ENCODE data around the gene MGAT5. TPM values are rescaled to one million over a fixed set of nuclear protein-coding genes. Genes with fewer than 3 reads are reported as not detected.

The MGAT5 gene
- total RNA-seq, 1 donor from 2014 or later: 54.4 TPM

DNA sequence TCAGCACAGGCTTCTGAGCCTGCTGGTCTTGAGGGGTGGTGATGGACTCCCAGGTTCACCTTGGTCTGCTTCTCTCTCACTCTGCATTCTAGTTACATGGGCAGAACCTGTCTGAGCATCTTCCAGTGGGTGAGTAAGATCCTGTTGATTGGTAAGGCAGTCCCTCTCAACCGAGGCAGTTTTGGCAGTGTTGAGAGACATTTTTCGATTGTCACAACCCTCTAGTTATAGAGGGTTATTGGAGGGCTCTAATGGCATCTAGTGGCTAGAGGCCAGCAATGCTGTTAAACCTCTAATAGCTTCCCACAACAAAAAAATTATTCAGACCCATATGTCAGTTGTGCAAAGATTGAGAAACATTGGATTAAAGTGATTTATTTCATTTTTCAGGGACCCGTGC is 9.3 kb upstream of the MGAT5 start:
- Histone ChIP-seq H3K4me3 (no peak overlapping the region), H3K27ac (no peak overlapping the region), H3K27me3 (no peaks in the 10 kb centered on the region), H3K9me3 (no peaks in the 10 kb centered on the region), H3K36me3 (no peaks in the 10 kb centered on the region), H3K4me1 (peaks cover 18% of the 10 kb centered on the region)
- TF ChIP-seq CTCF (IDR thresholded peaks at IDR 0.05): no peak
- DNase-seq (no peak), ATAC-seq (no peak)
- intact Hi-C loops (cut with DNase I): no loop called here

GRCh38 chr2:134245340-134245984 is 8.4 kb upstream of the MGAT5 start:
- H3K4me3 ChIP-seq: no peak overlapping the region
- peaks cover 18% of the 10 kb centered on the region for H3K4me1 ChIP-seq
- H3K27me3 ChIP-seq: no peaks in the 10 kb centered on the region
- ATAC-seq (peak; percentile 88), DNase-seq (peak; percentile 73)
- H3K9me3 ChIP-seq: no peaks in the 10 kb centered on the region
- H3K36me3 ChIP-seq: no peaks in the 10 kb centered on the region
- intact Hi-C loops (cut with DNase I): no loop called here
- H3K27ac ChIP-seq: no peak overlapping the region
- peak; percentile 77 for TF ChIP-seq CTCF (IDR thresholded peaks at IDR 0.05)

DNA sequence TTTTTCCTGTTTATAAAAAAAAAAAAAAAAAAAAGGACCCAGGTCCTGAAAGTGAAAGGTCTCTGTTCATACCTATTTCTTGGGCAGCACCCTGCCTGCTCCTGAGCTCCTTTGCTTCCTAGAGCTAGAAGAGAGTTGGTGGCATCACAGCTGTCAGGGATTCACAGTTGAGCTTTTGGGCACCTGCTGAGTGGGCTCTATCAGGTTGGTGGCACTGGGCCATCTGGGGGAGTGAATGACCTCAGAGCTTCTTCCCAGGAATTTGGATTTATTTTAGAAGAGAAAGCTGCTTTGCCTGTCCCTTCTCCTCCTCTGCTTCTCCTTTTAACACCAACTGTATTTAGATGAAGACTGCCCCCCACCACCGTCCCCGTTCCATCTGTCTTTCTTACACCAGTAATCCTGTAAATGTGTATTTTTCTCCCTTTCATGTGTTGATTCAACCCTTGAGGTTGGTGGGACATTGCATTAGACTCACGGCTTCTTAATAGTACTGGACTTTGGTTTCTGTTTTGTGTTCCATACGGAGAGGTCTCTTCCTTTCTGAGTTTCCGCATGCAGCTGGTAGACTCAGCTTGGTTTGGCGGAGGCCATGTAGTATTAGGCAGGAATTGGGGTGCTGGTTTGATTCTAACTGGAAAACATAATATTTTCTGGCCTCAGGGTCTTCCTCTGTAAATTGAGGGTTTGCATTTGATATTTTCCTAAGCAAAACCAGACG is 7.6 kb upstream of the MGAT5 start:
- no peak for DNase-seq
- H3K27ac ChIP-seq: no peak overlapping the region
- no peaks in the 10 kb centered on the region for H3K27me3 ChIP-seq
- no peak for TF ChIP-seq CTCF (IDR thresholded peaks at IDR 0.05)
- H3K36me3 ChIP-seq: no peaks in the 10 kb centered on the region
- ATAC-seq: no peak
- intact Hi-C loops (cut with DNase I): no loop called here
- no peaks in the 10 kb centered on the region for H3K9me3 ChIP-seq
- peaks cover 21% of the 10 kb centered on the region for H3K4me1 ChIP-seq
- no peak overlapping the region for H3K4me3 ChIP-seq

DNA sequence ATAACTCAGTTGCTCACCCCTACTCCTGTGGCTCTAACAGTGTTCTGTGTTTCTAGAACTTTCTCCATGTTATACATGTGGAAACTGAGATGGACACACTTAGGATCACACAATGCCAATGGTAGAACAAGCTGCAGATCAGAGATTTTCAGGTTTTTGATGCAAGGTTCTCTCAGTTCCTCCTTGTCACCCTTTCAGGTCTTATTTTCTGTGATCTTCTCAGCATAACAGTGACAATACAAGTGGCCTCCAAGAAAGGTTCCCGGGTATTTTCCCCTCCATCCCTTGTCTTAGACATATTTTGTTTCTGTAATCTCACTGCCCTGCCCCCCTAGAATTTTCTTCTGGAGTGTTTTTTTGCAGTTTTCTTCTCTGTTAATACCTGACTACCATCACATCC is 6.2 kb upstream of the MGAT5 start:
- peaks cover 21% of the 10 kb centered on the region for H3K4me1 ChIP-seq

GRCh38 chr2:134248913-134249312 is 5.0 kb upstream of the MGAT5 start:
- DNase-seq (no peak), ATAC-seq (no peak)
- Histone ChIP-seq H3K4me1 (peaks cover 30% of the 10 kb centered on the region), H3K4me3 (no peak overlapping the region), H3K27me3 (no peaks in the 10 kb centered on the region), H3K9me3 (no peaks in the 10 kb centered on the region), H3K27ac (no peak overlapping the region), H3K36me3 (no peaks in the 10 kb centered on the region)
- intact Hi-C loops (cut with DNase I): no loop called here
- TF ChIP-seq CTCF (IDR thresholded peaks at IDR 0.05): no peak

More for the DNA sequence above, 6.2 kb upstream of the MGAT5 start:
- Histone ChIP-seq H3K4me3 (no peak overlapping the region), H3K27me3 (no peaks in the 10 kb centered on the region), H3K36me3 (no peaks in the 10 kb centered on the region), H3K27ac (no peak overlapping the region), H3K9me3 (no peaks in the 10 kb centered on the region)
- DNase-seq: no peak
- intact Hi-C loops (cut with DNase I): no loop called here
- no peak for TF ChIP-seq CTCF (IDR thresholded peaks at IDR 0.05)
- ATAC-seq: no peak

All from upper lobe of right lung (tissue), 1 donor.